PFSK-1 (cell line): ENCODE data around the gene CENPC.

ENCODE experiments used
- FOXP2 ChIP-seq: optimal IDR thresholded peaks from 2 replicates; pipeline ENCODE3; 2011; ENCODE audit warnings: borderline replicate concordance, control low read depth, inconsistent platforms; ENCODE audit not compliant: insufficient read depth; ENCODE audit errors: extremely low read length, extremely low read depth
- POLR2AphosphoS5 ChIP-seq: IDR thresholded peaks from 2 replicates; pipeline ENCODE4 v1.6.1; 2012; ENCODE audit warnings: low read depth, mild to moderate bottlenecking, control low read depth, low read length, moderate library complexity
- SIN3A ChIP-seq: IDR thresholded peaks from 2 replicates; pipeline ENCODE4 v1.6.1; 2012; ENCODE audit warnings: mild to moderate bottlenecking, low read length, moderate library complexity, borderline replicate concordance; ENCODE audit not compliant: insufficient read depth
- TAF1 ChIP-seq: IDR thresholded peaks from 2 replicates; pipeline ENCODE4 v1.6.1; 2012; ENCODE audit warnings: low read length, control low read depth, borderline replicate concordance; ENCODE audit not compliant: insufficient read depth
- TF ChIP-seq, protein P1 (sequence below), 2 experiments: IDR thresholded peaks; 2 replicates each; pipeline versions ENCODE4 v1.6.1 to v1.8.0; 2011 to 2012; ENCODE audit warnings: low read depth in 2 of 2, low read length in 2 of 2, control low read depth in 1 of 2, inconsistent platforms in 1 of 2, mild to moderate bottlenecking in 1 of 2, moderate library complexity in 1 of 2; ENCODE audit not compliant: insufficient read depth in 1 of 2

The CENPC gene

GRCh38 chr4:67521506-67521905 is 23.8 kb downstream of the CENPC start:
- no peak for TF ChIP-seq TAF1
- TF ChIP-seq FOXP2, result no peak

- TF ChIP-seq, protein P1, sequence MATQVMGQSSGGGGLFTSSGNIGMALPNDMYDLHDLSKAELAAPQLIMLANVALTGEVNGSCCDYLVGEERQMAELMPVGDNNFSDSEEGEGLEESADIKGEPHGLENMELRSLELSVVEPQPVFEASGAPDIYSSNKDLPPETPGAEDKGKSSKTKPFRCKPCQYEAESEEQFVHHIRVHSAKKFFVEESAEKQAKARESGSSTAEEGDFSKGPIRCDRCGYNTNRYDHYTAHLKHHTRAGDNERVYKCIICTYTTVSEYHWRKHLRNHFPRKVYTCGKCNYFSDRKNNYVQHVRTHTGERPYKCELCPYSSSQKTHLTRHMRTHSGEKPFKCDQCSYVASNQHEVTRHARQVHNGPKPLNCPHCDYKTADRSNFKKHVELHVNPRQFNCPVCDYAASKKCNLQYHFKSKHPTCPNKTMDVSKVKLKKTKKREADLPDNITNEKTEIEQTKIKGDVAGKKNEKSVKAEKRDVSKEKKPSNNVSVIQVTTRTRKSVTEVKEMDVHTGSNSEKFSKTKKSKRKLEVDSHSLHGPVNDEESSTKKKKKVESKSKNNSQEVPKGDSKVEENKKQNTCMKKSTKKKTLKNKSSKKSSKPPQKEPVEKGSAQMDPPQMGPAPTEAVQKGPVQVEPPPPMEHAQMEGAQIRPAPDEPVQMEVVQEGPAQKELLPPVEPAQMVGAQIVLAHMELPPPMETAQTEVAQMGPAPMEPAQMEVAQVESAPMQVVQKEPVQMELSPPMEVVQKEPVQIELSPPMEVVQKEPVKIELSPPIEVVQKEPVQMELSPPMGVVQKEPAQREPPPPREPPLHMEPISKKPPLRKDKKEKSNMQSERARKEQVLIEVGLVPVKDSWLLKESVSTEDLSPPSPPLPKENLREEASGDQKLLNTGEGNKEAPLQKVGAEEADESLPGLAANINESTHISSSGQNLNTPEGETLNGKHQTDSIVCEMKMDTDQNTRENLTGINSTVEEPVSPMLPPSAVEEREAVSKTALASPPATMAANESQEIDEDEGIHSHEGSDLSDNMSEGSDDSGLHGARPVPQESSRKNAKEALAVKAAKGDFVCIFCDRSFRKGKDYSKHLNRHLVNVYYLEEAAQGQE (IDR thresholded peaks at IDR 0.05; ENCODE audit: insufficient read depth in 1 of 2, low read depth in 2 of 2, low read length in 2 of 2), result no peak
- TF ChIP-seq TAF1 (no peak), SIN3A (no peak)
Measured at GRCh38 chr4:67520141-67520540, 25.2 kb downstream of the CENPC start.

GRCh38 chr4:67512501-67512900 is 32.8 kb downstream of the CENPC start:
- TF ChIP-seq TAF1 (no peak), FOXP2 (no peak), SIN3A (no peak), POLR2AphosphoS5 (no peak)
- TF ChIP-seq, protein P1 (IDR thresholded peaks at IDR 0.05; ENCODE audit: insufficient read depth in 1 of 2, low read depth in 2 of 2, low read length in 2 of 2), result no peak

DNA sequence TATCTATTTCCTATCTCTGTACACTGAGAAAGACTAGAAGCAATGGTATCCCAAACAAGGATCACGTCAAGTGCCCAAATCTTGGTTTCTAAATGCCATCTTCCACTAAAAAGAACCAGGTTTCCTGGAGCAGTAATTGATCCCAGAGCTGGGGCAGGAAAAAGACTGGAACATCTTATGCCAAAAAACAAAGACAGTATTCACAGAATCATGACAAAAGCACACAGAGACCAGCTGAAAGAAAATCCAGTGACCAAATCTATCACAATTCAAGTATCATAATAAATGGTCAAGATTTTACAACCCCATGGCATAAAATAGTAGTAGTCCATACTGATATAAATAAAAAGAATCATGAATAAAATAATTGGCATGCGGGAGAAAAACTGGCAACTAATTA is 44.9 kb downstream of the CENPC start:
- no peak for TF ChIP-seq TAF1
- TF ChIP-seq SIN3A, result no peak
- TF ChIP-seq FOXP2, result no peak
- TF ChIP-seq, protein P1 (IDR thresholded peaks at IDR 0.05; ENCODE audit: insufficient read depth in 1 of 2, low read depth in 2 of 2, low read length in 2 of 2), result no peak

DNA sequence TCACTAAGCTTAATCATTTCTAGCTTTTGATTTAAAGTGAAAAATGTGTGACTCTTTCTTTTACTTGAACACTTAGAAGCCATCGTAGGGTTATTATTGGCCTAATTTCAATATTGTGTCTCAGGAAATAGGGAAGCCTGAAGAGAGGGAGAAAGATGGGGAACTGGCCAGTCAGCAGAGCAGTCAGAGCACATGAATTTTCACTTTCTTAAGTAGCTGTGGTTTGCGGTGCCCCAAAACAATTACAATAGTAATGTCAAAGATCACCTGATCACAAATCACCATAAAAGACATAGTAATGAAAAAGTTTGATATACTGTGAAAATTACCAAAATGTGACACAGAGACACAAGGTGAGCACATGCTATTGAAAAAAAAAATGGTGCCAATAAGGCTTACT is 45.5 kb downstream of the CENPC start:
- TF ChIP-seq, protein P1 (IDR thresholded peaks at IDR 0.05; ENCODE audit: insufficient read depth in 1 of 2, low read depth in 2 of 2, low read length in 2 of 2), result no peak
- no peak for TF ChIP-seq POLR2AphosphoS5
- TF ChIP-seq FOXP2, result no peak
- TF ChIP-seq TAF1, result no peak
- TF ChIP-seq SIN3A, result no peak
